Measurements from ENCODE around the gene ACSL4. TPM values are rescaled to one million over a fixed set of nuclear protein-coding genes. Genes with fewer than 3 reads are reported as not detected.
"Not testable (repeated sequence)": the region's sequence is repeated elsewhere in the genome, so short reads cannot be mapped to it uniquely, and the experiment has no call there.

The ACSL4 gene
- total RNA-seq, 2 donors from 2014 or later, result 31.3 to 47.9 TPM

DNA sequence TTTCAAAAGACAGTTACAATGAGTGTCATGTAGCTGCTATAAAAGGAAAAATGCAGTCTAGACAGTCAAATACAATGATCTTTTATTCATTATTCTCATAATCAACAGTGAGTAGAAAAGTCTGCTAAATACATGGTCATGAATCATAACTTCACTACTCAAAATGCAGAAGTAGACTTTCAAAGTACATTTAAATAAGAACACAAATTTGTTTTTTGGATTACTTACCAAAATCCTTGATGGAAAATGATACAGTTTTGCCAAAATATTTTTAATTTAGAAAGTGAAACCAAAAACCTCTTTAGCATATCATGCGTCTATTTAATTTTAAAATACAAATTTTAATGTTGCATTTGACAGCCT, 4.9 kb downstream of the ACSL4 start:
- no peak overlapping the region for H3K4me3 Mint-ChIP-seq
- H3K36me3 Mint-ChIP-seq (ENCODE audit: low read depth), result peaks cover 12% of the 10 kb centered on the region
- no peak for DNase-seq
- H3K27me3 ChIP-seq (ENCODE audit: control insufficient read depth, insufficient read depth, low read length, poor library complexity, severe bottlenecking), result no peaks in the 10 kb centered on the region
- peaks cover 4% of the 10 kb centered on the region for H3K27me3 Mint-ChIP-seq (ENCODE audit: insufficient read depth)
- H3K27ac ChIP-seq (ENCODE audit: low read depth, low read length), result no peak overlapping the region
- no peaks in the 10 kb centered on the region for H3K9me3 Mint-ChIP-seq
- no peak overlapping the region for H3K9ac ChIP-seq (ENCODE audit: extremely low read depth, low read length, poor library complexity, severe bottlenecking)
- H3K4me3 ChIP-seq (ENCODE audit: low read length), result no peak overlapping the region
- no peaks in the 10 kb centered on the region for H3K4me1 ChIP-seq (ENCODE audit: control insufficient read depth, insufficient read depth, low read length)
- peaks cover 10% of the 10 kb centered on the region for H3K4me1 Mint-ChIP-seq
- no peak for TF ChIP-seq CTCF (conservative IDR thresholded peaks at IDR 0.05)
- H3K27ac Mint-ChIP-seq, result no peak overlapping the region
- H3K9me3 ChIP-seq (ENCODE audit: control insufficient read depth, low read length), result no peaks in the 10 kb centered on the region
- no peaks in the 10 kb centered on the region for H3K36me3 ChIP-seq (ENCODE audit: control insufficient read depth, insufficient read depth, low read length)
- WGBS, 2 experiments (ENCODE audit: insufficient coverage in 1 of 2, insufficient read length in 1 of 2), result no CpG with 5 or more reads among the region's 1 CpG

DNA sequence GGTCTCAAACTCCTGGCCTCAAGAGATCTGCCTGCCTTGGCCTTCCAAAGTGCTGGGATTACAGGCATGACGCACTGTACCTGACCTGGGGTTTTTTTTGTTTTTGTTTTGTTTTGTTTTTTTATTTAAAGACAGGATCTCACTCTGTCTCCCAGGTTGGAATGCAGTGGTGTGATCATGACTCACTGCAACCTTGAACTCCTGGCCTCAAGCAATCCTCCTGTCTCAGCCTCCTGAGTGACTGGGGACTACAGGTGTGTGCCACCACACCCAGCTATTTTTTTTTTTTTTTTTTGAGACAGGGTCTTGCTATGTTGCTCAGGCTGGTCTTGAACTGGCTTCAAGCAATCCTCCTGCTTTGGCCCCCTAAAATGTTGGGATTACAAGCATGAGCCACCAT, 8.1 kb downstream of the ACSL4 start:
- not testable (repeated sequence) for H3K9ac ChIP-seq (ENCODE audit: extremely low read depth, low read length, poor library complexity, severe bottlenecking); H3K27ac ChIP-seq (ENCODE audit: low read depth, low read length); DNase-seq; H3K4me1 ChIP-seq (ENCODE audit: control insufficient read depth, insufficient read depth, low read length); H3K4me3 ChIP-seq (ENCODE audit: low read length); H3K9me3 Mint-ChIP-seq; H3K27me3 Mint-ChIP-seq (ENCODE audit: insufficient read depth); H3K36me3 ChIP-seq (ENCODE audit: control insufficient read depth, insufficient read depth, low read length); H3K4me1 Mint-ChIP-seq; H3K27ac Mint-ChIP-seq; H3K4me3 Mint-ChIP-seq; H3K9me3 ChIP-seq (ENCODE audit: control insufficient read depth, low read length); H3K27me3 ChIP-seq (ENCODE audit: control insufficient read depth, insufficient read depth, low read length, poor library complexity, severe bottlenecking)
- no CpG with 5 or more reads among the region's 1 CpG for WGBS, 2 experiments (ENCODE audit: insufficient coverage in 1 of 2, insufficient read length in 1 of 2)
- peaks cover 12% of the 10 kb centered on the region for H3K36me3 Mint-ChIP-seq (ENCODE audit: low read depth)

- Histone ChIP-seq H3K9ac (ENCODE audit: extremely low read depth, low read length, poor library complexity, severe bottlenecking) (no peak overlapping the region), H3K9me3 (ENCODE audit: control insufficient read depth, low read length) (no peaks in the 10 kb centered on the region), H3K36me3 (ENCODE audit: control insufficient read depth, insufficient read depth, low read length) (no peaks in the 10 kb centered on the region), H3K27ac (ENCODE audit: low read depth, low read length) (no peak overlapping the region), H3K27me3 (ENCODE audit: control insufficient read depth, insufficient read depth, low read length, poor library complexity, severe bottlenecking) (no peaks in the 10 kb centered on the region), H3K4me3 (ENCODE audit: low read length) (no peak overlapping the region), H3K4me1 (ENCODE audit: control insufficient read depth, insufficient read depth, low read length) (no peaks in the 10 kb centered on the region)
- WGBS, 2 experiments (ENCODE audit: insufficient coverage in 1 of 2, insufficient read length in 1 of 2), result 91% methylated on average over 2 of the region's 2 CpGs; no CpG with 5 or more reads in 1 of the 2 experiments
- no peaks in the 10 kb centered on the region for H3K27me3 Mint-ChIP-seq (ENCODE audit: insufficient read depth)
- no peak for DNase-seq
- no peaks in the 10 kb centered on the region for H3K9me3 Mint-ChIP-seq
- no peak overlapping the region for H3K27ac Mint-ChIP-seq
- H3K4me3 Mint-ChIP-seq, result no peak overlapping the region
- TF ChIP-seq CTCF (conservative IDR thresholded peaks at IDR 0.05), result no peak
- H3K4me1 Mint-ChIP-seq, result peaks cover 15% of the 10 kb centered on the region
- peaks cover 5% of the 10 kb centered on the region for H3K36me3 Mint-ChIP-seq (ENCODE audit: low read depth)
Observed at GRCh38 chrX:109720947-109721346, 12.1 kb downstream of the ACSL4 start.

- Mint-ChIP-seq H3K27ac (peak overlapping the region; percentile 60), H3K4me3 (no peak overlapping the region)
- WGBS, 2 experiments (ENCODE audit: insufficient coverage in 1 of 2, insufficient read length in 1 of 2), result 6% methylated on average over 2 of the region's 2 CpGs; no CpG with 5 or more reads in 1 of the 2 experiments
Observed at GRCh38 chrX:109719264-109719663, 13.8 kb downstream of the ACSL4 start.

More at GRCh38 chrX:109719264-109719663, 13.8 kb downstream of the ACSL4 start:
- TF ChIP-seq CTCF (conservative IDR thresholded peaks at IDR 0.05), result peak; percentile 31
- Histone ChIP-seq H3K27ac (ENCODE audit: low read depth, low read length) (no peak overlapping the region), H3K4me1 (ENCODE audit: control insufficient read depth, insufficient read depth, low read length) (no peaks in the 10 kb centered on the region), H3K9ac (ENCODE audit: extremely low read depth, low read length, poor library complexity, severe bottlenecking) (no peak overlapping the region), H3K9me3 (ENCODE audit: control insufficient read depth, low read length) (no peaks in the 10 kb centered on the region), H3K4me3 (ENCODE audit: low read length) (no peak overlapping the region), H3K36me3 (ENCODE audit: control insufficient read depth, insufficient read depth, low read length) (no peaks in the 10 kb centered on the region), H3K27me3 (ENCODE audit: control insufficient read depth, insufficient read depth, low read length, poor library complexity, severe bottlenecking) (no peaks in the 10 kb centered on the region)
- no peaks in the 10 kb centered on the region for H3K27me3 Mint-ChIP-seq (ENCODE audit: insufficient read depth)
- no peak for DNase-seq
- peaks cover 15% of the 10 kb centered on the region for H3K4me1 Mint-ChIP-seq
- no peaks in the 10 kb centered on the region for H3K9me3 Mint-ChIP-seq
- H3K36me3 Mint-ChIP-seq (ENCODE audit: low read depth), result peaks cover 2% of the 10 kb centered on the region
